ENCODE results near the gene C9orf57.
"Not testable (repeated sequence)": the region's sequence is repeated elsewhere in the genome, so short reads cannot be mapped to it uniquely, and the experiment has no call there.

C9orf57 gene

DNA sequence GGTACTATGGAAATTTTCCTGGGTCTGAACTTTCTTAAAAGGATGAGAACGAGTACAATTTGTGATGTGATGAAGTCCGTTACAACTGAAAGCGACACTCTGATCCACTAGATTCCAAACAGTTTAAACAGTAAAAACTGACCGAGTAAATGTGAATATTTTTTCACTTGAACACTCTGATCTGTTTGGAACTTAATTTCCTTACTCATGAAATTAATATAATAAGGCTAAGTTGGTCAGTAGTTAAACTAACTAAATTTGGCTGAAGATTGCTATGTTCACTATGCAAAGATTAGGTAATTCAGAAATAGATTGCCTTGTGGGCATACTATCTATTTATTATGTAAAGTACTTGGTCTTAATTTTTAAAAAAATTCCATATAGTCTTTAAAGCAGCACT, at the start of gene C9orf57:
Gene C9orf57, minus strand, starts transcription at position 101 of the 400 bp plus-strand sequence. CDS start 1,282 bp downstream, outside the sequence.
- DNase-seq = no peak

GRCh38 chr9:72102520-72102919, 42.1 kb upstream of the C9orf57 start:
- DNase-seq = no peak

- not testable (repeated sequence) for DNase-seq
Measured at GRCh38 chr9:72095520-72095919, 35.1 kb upstream of the C9orf57 start.

- no peak for DNase-seq
Measured at GRCh38 chr9:72092820-72093219, 32.4 kb upstream of the C9orf57 start.

DNA sequence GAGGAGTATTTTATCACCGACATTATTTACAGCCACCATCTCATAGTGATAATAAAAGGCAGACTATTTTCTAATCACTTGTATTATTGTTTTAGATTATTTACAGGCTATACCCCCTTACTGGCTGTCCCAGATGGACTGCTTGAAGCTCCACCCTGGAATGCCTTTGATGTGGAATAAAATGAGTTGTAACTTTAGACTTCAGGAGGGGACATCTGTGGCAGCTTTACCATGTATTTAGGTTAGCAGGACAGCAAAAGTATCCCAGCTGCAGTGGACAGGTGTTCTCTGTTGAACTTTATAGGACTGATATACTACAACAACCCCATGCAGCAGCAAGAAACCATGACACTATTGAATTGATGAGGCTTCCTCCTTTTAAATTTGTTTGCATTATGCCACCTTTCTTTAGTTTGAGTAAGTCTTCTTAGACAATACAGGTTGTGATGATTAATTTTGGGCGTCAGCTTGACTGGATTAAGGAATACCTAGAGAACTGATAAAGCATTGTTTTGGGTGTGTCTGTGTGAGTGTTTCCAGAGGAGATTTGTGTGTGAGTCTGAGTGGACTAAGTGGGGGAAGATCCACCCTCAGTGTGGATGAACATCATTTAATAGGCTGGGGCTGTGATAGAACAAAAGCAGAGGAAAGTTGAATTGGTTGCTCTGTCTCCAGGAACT, 29.2 kb upstream of the C9orf57 start:
- DNase-seq = no peak

DNA sequence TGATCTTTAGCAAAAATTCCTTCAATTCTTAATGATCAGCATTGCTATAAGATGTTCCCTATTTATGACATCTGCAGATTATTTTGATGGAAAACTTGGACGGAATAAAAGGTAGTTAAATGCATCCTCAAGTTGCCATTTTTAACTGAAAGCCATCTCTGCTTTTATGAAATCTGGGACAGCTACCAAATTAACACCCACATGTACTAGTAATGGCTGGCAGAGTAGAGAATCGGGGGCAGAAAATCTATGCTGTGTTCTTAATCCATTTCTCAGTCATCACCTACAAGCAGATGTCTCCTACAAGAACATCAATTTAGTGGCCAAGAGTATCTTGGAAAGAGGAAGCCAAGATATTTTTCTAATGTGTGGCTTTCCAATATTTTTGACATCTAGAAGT, 22.1 kb upstream of the C9orf57 start:
- no peak for DNase-seq

DNA sequence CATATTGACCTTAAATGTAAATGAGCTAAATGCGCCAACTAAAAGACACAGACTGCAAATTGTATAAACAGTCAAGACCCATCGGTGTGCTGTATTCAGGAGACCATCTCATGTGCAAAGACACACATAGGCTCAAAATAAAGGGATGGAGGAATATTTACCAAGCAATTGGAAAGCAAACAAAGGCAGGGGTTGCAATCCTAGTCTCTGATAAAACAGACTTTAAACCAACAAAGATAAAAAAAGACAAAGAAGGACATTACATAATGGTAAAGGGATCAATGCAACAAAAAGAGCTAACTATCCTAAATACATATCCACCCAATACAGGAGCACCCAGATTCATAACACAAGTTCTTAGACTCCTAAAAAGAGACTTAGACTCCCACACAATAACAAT, 14.3 kb upstream of the C9orf57 start:
- DNase-seq = not testable (repeated sequence)

GRCh38 chr9:72065076-72065475, 4.7 kb upstream of the C9orf57 start:
- no peak for DNase-seq

DNA sequence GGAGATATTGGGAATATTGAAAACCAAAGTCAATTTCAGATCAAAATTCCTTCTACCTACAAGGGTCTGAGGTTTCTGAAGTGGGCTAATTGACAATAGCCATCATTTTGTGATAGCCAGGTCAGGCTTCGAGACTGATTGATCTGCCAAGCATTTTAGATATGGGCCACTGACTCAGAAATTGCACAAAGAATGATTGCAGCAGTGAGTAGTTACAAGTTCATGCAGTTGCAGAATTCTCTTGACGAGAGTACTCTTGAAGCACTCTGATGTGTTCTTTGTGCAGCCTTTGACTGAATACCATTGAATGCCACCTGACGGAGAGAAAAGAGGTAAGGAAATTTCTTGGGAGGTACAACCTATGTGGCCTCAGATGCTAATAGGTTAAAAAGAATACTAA, 8.3 kb downstream of the C9orf57 start:
- no peak for DNase-seq

DNA sequence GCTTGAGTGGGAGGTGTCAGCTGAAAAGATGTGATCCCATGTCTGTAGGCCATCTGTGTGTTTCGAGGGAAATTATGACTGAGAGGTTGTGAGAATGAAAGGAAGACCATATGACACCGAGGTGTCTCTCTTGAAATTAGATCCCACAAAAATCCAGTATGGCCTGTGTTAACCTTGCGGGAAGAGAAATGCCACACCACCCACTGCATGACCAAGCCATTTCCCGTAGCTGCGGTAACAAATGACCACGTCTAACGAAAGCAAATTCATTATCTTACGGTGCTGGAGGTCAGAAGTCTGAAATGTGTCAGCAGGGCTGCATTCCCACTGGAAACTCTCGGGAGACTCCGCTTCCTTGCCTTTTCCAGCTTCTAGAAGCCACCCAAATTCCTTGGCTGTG, 11.6 kb downstream of the C9orf57 start:
- no peak for DNase-seq

- DNase-seq = no peak
Measured at GRCh38 chr9:72046630-72047456, 13.6 kb downstream of the C9orf57 start.

DNA sequence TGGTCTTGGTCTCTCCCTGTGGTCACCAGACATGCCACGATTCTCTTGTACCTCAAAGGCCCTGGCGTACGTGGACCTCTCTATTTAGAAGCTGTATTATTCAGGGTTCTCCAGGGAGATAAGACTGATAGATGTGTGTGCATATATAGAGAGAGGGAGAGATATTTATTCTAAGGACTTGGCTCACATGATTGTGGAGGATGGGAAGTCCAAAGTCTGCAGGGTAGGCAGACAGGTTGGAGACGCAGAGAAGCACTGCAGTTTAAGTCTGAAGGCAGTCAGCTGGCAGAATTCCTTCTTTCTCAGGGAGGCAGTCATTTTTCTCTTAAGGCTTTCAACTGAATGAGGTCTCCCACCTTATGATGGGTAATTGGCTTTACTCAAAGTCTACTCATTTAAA, 16.3 kb downstream of the C9orf57 start:
- DNase-seq = no peak

GRCh38 chr9:72043576-72043975, 16.8 kb downstream of the C9orf57 start:
- no peak for DNase-seq

- no peak for DNase-seq
Measured at GRCh38 chr9:72042928-72043327, 17.5 kb downstream of the C9orf57 start.

DNA sequence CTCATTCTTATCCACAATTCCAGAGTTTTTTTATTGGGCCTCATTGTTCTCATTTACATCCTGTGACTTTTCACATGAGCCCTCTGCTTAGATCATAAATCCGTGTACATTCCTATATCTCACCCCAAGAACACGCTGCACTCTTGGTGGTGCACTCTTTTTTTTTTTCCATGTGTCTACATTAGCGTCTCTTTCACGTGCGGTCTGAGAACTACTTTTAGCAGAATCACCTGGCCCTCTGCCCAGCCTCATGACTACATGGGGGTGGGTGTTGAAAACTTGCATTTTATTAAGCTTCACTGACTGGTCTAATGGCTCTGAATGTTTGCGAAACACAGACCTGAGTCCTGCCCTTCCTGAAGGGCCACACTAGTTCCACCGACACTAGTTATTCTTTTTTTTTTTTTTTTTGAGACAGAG, 18.6 kb downstream of the C9orf57 start:
- DNase-seq = no peak

GRCh38 chr9:72041369-72041768, 19.0 kb downstream of the C9orf57 start:
- no peak for DNase-seq

GRCh38 chr9:72039532-72039931, 20.9 kb downstream of the C9orf57 start:
- no peak for DNase-seq

GRCh38 chr9:72038890-72039410, 21.5 kb downstream of the C9orf57 start:
- peak; percentile 70 for DNase-seq

- DNase-seq = no peak
Measured at GRCh38 chr9:72038408-72038807, 22.0 kb downstream of the C9orf57 start.

- DNase-seq = no peak
Measured at GRCh38 chr9:72037571-72037970, 22.8 kb downstream of the C9orf57 start.

GRCh38 chr9:72030767-72031166, 29.6 kb downstream of the C9orf57 start:
- DNase-seq = no peak

- DNase-seq = no peak
Measured at GRCh38 chr9:72029986-72030385, 30.4 kb downstream of the C9orf57 start.

- no peak for DNase-seq
Measured at GRCh38 chr9:72025906-72026305, 34.5 kb downstream of the C9orf57 start.

GRCh38 chr9:72023596-72023995, 36.8 kb downstream of the C9orf57 start:
- no peak for DNase-seq

All from activated CD4-positive, CD25-positive, alpha-beta regulatory T cell treated with anti-CD3 and anti-CD28 coated beads, Interleukin-2, amount 50 U/mL, for 72 hours (primary cell).